Naive thymus-derived CD4-positive, alpha-beta T cell (primary cell): ENCODE measurements around the gene B3GALNT1. TPM values are rescaled to one million over a fixed set of nuclear protein-coding genes. Genes with fewer than 3 reads are reported as not detected.

Source experiments
- ATAC-seq: fragments of 150-1000 bp; cut with Tn5 transposase; 2 replicates; pipeline ENCODE4 v1.10.0; 2021; ENCODE audit warnings: mild to moderate bottlenecking, moderate library complexity
- CTCF ChIA-PET: fragments of 350-600 bp; sonication (Branson Sonifier 250); formaldehyde crosslinking; loops from one replicate; lab custom pipeline; 2021; ENCODE audit warnings: antibody characterized with exemption; lab: Charles Lee
- POLR2A ChIA-PET: fragments of 350-600 bp; sonication (Branson Sonifier 250); formaldehyde crosslinking; loops from one replicate; lab custom pipeline; 2021; ENCODE audit warnings: antibody characterized with exemption, inconsistent platforms; lab: Charles Lee
- DNase-seq, 9 donors: peaks; one replicate each; pipeline versions ENCODE4 v3.0.0 to v3.0.0-alpha.2; 2020 to 2022; ENCODE audit warnings: mixed read lengths in 1 of 9
- H3K27ac ChIP-seq: one replicate; pipeline ENCODE4 v1.7.0; 2013; ENCODE audit warnings: mild to moderate bottlenecking, low read depth, low read length, moderate library complexity
- H3K27me3 ChIP-seq, 2 donors: one replicate each; pipeline ENCODE4 v1.7.0; 2013; ENCODE audit warnings: low read length in 2 of 2, mild to moderate bottlenecking in 2 of 2, moderate library complexity in 2 of 2; ENCODE audit not compliant: control insufficient read depth in 2 of 2, insufficient read depth in 2 of 2
- H3K36me3 ChIP-seq, 3 experiments: 1 replicate in 2 of 3; 2 replicates in 1 of 3; pipeline ENCODE4 v1.7.0; 2013; ENCODE audit warnings: low read length in 3 of 3, mild to moderate bottlenecking in 3 of 3, moderate library complexity in 1 of 3; ENCODE audit not compliant: insufficient read depth in 3 of 3, control insufficient read depth in 2 of 3
- H3K4me1 ChIP-seq, 2 donors: one replicate each; pipeline ENCODE4 v1.7.0; 2013; ENCODE audit warnings: low read length in 2 of 2, mild to moderate bottlenecking in 2 of 2, moderate library complexity in 1 of 2; ENCODE audit not compliant: control insufficient read depth in 2 of 2, insufficient read depth in 2 of 2
- H3K4me3 ChIP-seq: 2 replicates; pipeline ENCODE4 v1.7.0; 2013; ENCODE audit warnings: mild to moderate bottlenecking, low read length
- H3K9me3 ChIP-seq, 3 experiments: 1 replicate in 2 of 3; 2 replicates in 1 of 3; pipeline ENCODE4 v1.7.0; 2013; ENCODE audit warnings: low read length in 3 of 3; ENCODE audit not compliant: control insufficient read depth in 2 of 3
- H3K27ac Mint-ChIP-seq, 9 donors: one replicate each; pipeline ENCODE4 v1.8.0; 2020 to 2022; ENCODE audit warnings: mixed read lengths in 9 of 9, mild to moderate bottlenecking in 8 of 9, moderate library complexity in 5 of 9, inconsistent platforms in 2 of 9
- H3K27me3 Mint-ChIP-seq, 5 donors: one replicate each; pipeline ENCODE4 v1.8.0; 2021 to 2022; ENCODE audit warnings: mixed read lengths in 5 of 5, mild to moderate bottlenecking in 1 of 5
- H3K36me3 Mint-ChIP-seq, 5 donors: one replicate each; pipeline ENCODE4 v1.8.0; 2020 to 2022; ENCODE audit warnings: mixed read lengths in 5 of 5, mild to moderate bottlenecking in 3 of 5, inconsistent platforms in 1 of 5
- H3K4me1 Mint-ChIP-seq, 7 donors: one replicate each; pipeline ENCODE4 v1.8.0; 2020 to 2022; ENCODE audit warnings: mixed read lengths in 7 of 7, mild to moderate bottlenecking in 3 of 7, inconsistent platforms in 1 of 7
- H3K4me3 Mint-ChIP-seq, 10 donors: one replicate each; pipeline ENCODE4 v1.8.0; 2020 to 2022; ENCODE audit warnings: mild to moderate bottlenecking in 10 of 10, mixed read lengths in 10 of 10, moderate library complexity in 6 of 10, inconsistent platforms in 2 of 10
- H3K9me3 Mint-ChIP-seq, 11 donors: one replicate each; pipeline ENCODE4 v1.8.0; 2020 to 2022; ENCODE audit warnings: mixed read lengths in 11 of 11, mild to moderate bottlenecking in 4 of 11, inconsistent platforms in 1 of 11, moderate library complexity in 1 of 11
- intact Hi-C, 2 donors: fragments of 100-400 bp; cut with micrococcal nuclease; formaldehyde crosslinking; loops; one replicate each; pipeline ENCODE4 v1.15.1; 2023
- polyA plus RNA-seq, 2 donors: library from polyadenylated mRNA; unstranded; fragments of 300-500 nt; fragmentation: Illumina TruSeq; gene quantifications; one replicate each; pipeline ENCODE4 v1.2.3, GENCODE V29; 2021
- total RNA-seq, 6 experiments: library from RNA in 5 of 6; stranded (reverse) in 5 of 6; gene quantifications; 1 replicate in 5 of 6; 2 replicates in 1 of 6; pipeline ENCODE4 v1.2.3 and lab custom pipeline; 2021 to 2026

The B3GALNT1 gene
- total and polyA plus RNA-seq, 7 experiments from 2014 or later, result 0.42 to 8.1 (median 1.1) TPM

DNA sequence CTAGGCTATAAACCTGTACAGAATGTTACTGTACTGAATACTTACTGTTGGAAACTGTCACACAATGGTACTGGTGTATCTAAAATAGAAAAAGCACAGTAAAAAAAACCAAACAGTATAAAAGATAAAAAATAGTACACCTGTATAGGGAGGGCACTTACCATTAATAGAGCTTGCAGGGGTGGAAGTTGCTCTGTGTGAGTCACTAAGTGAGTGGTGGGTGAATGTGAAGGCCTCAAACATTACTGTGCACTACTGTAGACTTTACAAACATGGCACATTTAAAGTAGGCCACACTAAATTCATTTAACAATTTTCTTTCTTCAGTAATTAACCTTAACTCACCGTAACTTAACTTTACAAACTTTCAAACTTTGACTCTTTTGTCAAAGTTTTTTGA lies 22.0 kb downstream of the B3GALNT1 start:
- no peaks in the 10 kb centered on the region for H3K27me3 ChIP-seq
- H3K36me3 ChIP-seq, result no peaks in the 10 kb centered on the region
- ChIA-PET POLR2A (no interaction called here), CTCF (interaction anchor here (0.8 kb wide), 1 partner anchor 406 kb away, joined by 3 read pairs; the partner anchor contains the start of gene ARL14)
- peaks cover 0 to 27% (median 0%) of the 10 kb centered on the region in 7 donors for H3K4me1 Mint-ChIP-seq
- no peak overlapping the region for H3K4me3 Mint-ChIP-seq
- H3K27ac ChIP-seq, result no peak overlapping the region
- ATAC-seq, result no peak
- H3K4me3 ChIP-seq, result no peak overlapping the region
- no peaks in the 10 kb centered on the region for H3K9me3 ChIP-seq
- no peaks in the 10 kb centered on the region for H3K4me1 ChIP-seq
- H3K36me3 Mint-ChIP-seq, result peaks cover 0 to 22% (median 0%) of the 10 kb centered on the region in 5 donors
- H3K27ac Mint-ChIP-seq, result no peak overlapping the region
- peaks cover 0 to 4% (median 0%) of the 10 kb centered on the region in 5 donors for H3K27me3 Mint-ChIP-seq
- intact Hi-C loops, result no loop called here
- DNase-seq, result no peak
- no peaks in the 10 kb centered on the region for H3K9me3 Mint-ChIP-seq

DNA sequence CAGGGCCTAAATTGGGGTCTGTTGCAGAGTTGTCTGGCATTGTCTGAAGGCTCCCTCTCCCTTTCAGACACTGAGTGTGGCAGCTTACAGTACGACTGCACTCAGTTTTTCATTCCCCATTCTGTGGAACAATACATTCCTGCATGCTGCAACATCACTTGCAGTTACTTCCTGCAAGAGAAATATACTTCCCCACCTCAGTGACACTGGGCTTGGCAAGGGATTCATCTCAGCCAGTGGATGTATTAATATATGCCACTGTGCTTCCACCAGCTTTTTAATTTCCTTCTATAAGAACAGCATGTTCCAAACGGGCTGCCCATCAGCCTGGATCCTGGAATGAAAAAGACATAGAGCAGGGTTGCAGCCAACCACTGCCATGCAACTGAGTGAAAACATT lies 23.1 kb downstream of the B3GALNT1 start:
- H3K9me3 ChIP-seq, result no peaks in the 10 kb centered on the region
- Mint-ChIP-seq H3K4me3 (peak overlapping the region in 1 of 10 donors; percentile 24), H3K4me1 (peaks cover 0 to 38% (median 0%) of the 10 kb centered on the region in 7 donors), H3K27ac (peak overlapping the region in 1 of 9 donors; percentile 46), H3K9me3 (no peaks in the 10 kb centered on the region), H3K36me3 (peaks cover 0 to 17% (median 0%) of the 10 kb centered on the region in 5 donors), H3K27me3 (peaks cover 0 to 4% (median 3%) of the 10 kb centered on the region in 5 donors)
- POLR2A ChIA-PET, result no interaction called here
- H3K27ac ChIP-seq, result no peak overlapping the region
- intact Hi-C loops, result no loop called here
- CTCF ChIA-PET, result interaction anchor here (0.6 kb wide), 1 partner anchor 177 kb away, joined by 3 read pairs; no protein-coding TSS in a partner anchor
- no peaks in the 10 kb centered on the region for H3K36me3 ChIP-seq
- no peak overlapping the region for H3K4me3 ChIP-seq
- H3K27me3 ChIP-seq, result no peaks in the 10 kb centered on the region
- no peak for ATAC-seq
- DNase-seq, result no peak
- H3K4me1 ChIP-seq, result no peaks in the 10 kb centered on the region

DNA sequence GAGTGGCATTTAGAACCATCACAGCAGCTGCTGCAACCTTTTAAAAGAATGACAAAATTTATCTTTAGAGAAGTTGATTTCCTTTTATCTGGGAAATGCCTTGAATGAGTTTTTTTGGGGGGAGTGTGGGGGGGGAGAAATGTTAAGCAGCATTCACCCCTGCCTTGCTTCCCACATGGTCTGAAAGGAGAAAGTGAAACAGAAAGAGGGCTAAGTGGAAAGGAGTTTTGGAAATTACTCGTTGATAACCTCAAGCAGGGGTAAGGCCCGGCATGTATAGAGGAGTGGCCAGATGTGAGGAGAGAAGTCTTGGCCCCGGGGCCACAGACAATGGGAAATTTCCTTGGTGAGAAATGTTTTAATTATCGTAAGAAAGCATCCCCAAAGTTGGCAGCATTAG lies 23.5 kb downstream of the B3GALNT1 start:
- Histone ChIP-seq H3K27ac (no peak overlapping the region), H3K36me3 (no peaks in the 10 kb centered on the region), H3K9me3 (no peaks in the 10 kb centered on the region), H3K27me3 (no peaks in the 10 kb centered on the region), H3K4me1 (no peaks in the 10 kb centered on the region), H3K4me3 (no peak overlapping the region)
- Mint-ChIP-seq H3K36me3 (peaks cover 0 to 17% (median 0%) of the 10 kb centered on the region in 5 donors), H3K27me3 (peaks cover 0 to 5% (median 4%) of the 10 kb centered on the region in 5 donors), H3K27ac (no peak overlapping the region), H3K4me1 (peaks cover 0 to 40% (median 0%) of the 10 kb centered on the region in 7 donors), H3K4me3 (peak overlapping the region in 1 of 10 donors; percentile 24), H3K9me3 (no peaks in the 10 kb centered on the region)
- CTCF ChIA-PET, result interaction anchor here (0.6 kb wide), 1 partner anchor 176 kb away, joined by 3 read pairs; no protein-coding TSS in a partner anchor
- DNase-seq (no peak), ATAC-seq (no peak)
- intact Hi-C loops, result no loop called here
- POLR2A ChIA-PET, result no interaction called here

DNA sequence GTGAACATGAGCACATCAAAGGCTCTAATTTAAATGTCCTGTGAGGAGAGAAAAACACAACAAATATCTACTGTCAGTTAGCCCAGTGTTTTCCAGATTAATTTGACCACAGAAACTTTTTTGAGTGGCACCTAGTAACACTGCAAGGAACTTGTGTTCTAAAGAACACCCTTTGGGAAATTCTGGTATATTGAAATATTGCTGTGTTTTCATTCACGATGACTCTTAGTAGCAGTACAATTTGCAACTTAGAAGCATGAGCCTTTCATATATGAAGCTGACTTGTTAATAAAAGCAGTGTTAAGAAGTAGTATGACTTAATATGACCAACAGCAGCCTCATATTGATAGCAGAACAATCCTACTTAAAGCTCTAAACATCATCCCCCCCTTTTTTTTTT lies 32.0 kb downstream of the B3GALNT1 start:
- peaks cover 0 to 58% (median 0%) of the 10 kb centered on the region in 7 donors for H3K4me1 Mint-ChIP-seq
- peaks cover 0 to 9% (median 0%) of the 10 kb centered on the region in 5 donors for H3K27me3 Mint-ChIP-seq
- intact Hi-C loops, result no loop called here
- ChIA-PET CTCF (no interaction called here), POLR2A (no interaction called here)
- H3K36me3 Mint-ChIP-seq, result peaks cover 0 to 3% (median 0%) of the 10 kb centered on the region in 5 donors
- H3K4me3 Mint-ChIP-seq, result peak overlapping the region in 1 of 10 donors; percentile 56
- DNase-seq (no peak), ATAC-seq (no peak)
- no peaks in the 10 kb centered on the region for H3K9me3 ChIP-seq
- H3K27ac ChIP-seq, result no peak overlapping the region
- no peaks in the 10 kb centered on the region for H3K4me1 ChIP-seq
- H3K27ac Mint-ChIP-seq, result peak overlapping the region in 1 of 9 donors; percentile 35
- H3K9me3 Mint-ChIP-seq, result peaks cover 0 to 3% (median 0%) of the 10 kb centered on the region in 11 donors
- no peaks in the 10 kb centered on the region for H3K36me3 ChIP-seq
- no peaks in the 10 kb centered on the region for H3K27me3 ChIP-seq
- H3K4me3 ChIP-seq, result no peak overlapping the region

DNA sequence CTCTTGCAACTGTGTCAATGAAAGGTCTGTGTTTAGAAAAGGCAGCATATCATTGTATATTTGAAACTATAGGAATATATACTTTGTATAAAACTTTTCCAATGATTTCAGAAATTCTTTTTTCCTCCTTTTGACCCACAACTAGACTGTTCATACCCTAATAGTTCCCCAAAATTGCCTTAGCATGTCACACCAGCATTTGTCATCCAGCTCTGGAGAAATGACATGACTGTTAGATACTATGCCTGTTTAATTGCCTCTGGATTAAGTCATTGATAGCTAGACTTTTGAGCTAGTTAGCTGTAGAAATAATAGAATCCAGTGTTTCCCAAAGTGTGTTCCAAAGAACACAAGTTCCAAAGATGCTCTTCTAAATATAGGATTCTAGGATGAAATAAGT lies 32.4 kb downstream of the B3GALNT1 start:
- H3K27me3 ChIP-seq, result no peaks in the 10 kb centered on the region
- ATAC-seq, result no peak
- peak overlapping the region in 1 of 10 donors; percentile 56 for H3K4me3 Mint-ChIP-seq
- H3K27ac ChIP-seq, result no peak overlapping the region
- peaks cover 0 to 56% (median 0%) of the 10 kb centered on the region in 7 donors for H3K4me1 Mint-ChIP-seq
- POLR2A ChIA-PET, result no interaction called here
- intact Hi-C loops, result no loop called here
- CTCF ChIA-PET, result no interaction called here
- no peaks in the 10 kb centered on the region for H3K4me1 ChIP-seq
- no peaks in the 10 kb centered on the region for H3K36me3 ChIP-seq
- H3K27me3 Mint-ChIP-seq, result peaks cover 0 to 9% (median 0%) of the 10 kb centered on the region in 5 donors
- peaks cover 0 to 3% (median 0%) of the 10 kb centered on the region in 11 donors for H3K9me3 Mint-ChIP-seq
- no peak for DNase-seq
- peaks cover 0 to 2% (median 0%) of the 10 kb centered on the region in 5 donors for H3K36me3 Mint-ChIP-seq
- peak overlapping the region in 1 of 9 donors; percentile 35 for H3K27ac Mint-ChIP-seq
- no peak overlapping the region for H3K4me3 ChIP-seq
- H3K9me3 ChIP-seq, result no peaks in the 10 kb centered on the region

DNA sequence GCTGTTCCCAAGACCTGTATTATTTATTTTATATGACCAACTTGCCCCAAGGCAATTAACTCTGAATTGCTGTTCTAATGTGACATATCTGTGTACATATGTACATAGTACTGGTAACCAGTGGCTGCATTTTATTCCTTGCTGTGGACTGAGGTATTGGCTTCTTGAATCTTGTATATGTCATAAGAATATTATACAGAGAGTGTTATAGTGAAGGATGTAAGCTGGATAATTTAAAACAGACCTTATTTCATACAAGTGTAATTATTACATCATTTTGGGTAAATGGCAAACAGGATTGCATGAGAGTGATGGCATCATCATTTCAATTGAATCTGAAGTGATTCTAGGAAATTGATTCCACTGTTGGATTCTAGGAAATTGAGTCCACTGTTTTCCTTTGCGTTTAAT lies 32.9 kb downstream of the B3GALNT1 start:
- no peak for DNase-seq
- H3K4me3 Mint-ChIP-seq, result peak overlapping the region in 1 of 10 donors; percentile 56
- H3K4me1 ChIP-seq, result no peaks in the 10 kb centered on the region
- no peak overlapping the region for H3K27ac Mint-ChIP-seq
- H3K36me3 Mint-ChIP-seq, result peaks cover 0 to 4% (median 3%) of the 10 kb centered on the region in 5 donors
- H3K4me1 Mint-ChIP-seq, result peaks cover 0 to 56% (median 0%) of the 10 kb centered on the region in 7 donors
- no peak overlapping the region for H3K4me3 ChIP-seq
- peaks cover 0 to 3% (median 0%) of the 10 kb centered on the region in 11 donors for H3K9me3 Mint-ChIP-seq
- no peaks in the 10 kb centered on the region for H3K36me3 ChIP-seq
- ChIA-PET POLR2A (no interaction called here), CTCF (interaction anchor here (0.9 kb wide), 1 partner anchor 12 kb away, joined by 3 read pairs; no protein-coding TSS in a partner anchor)
- no peak for ATAC-seq
- peaks cover 0 to 7% (median 0%) of the 10 kb centered on the region in 5 donors for H3K27me3 Mint-ChIP-seq
- no peak overlapping the region for H3K27ac ChIP-seq
- H3K9me3 ChIP-seq, result no peaks in the 10 kb centered on the region
- no peaks in the 10 kb centered on the region for H3K27me3 ChIP-seq
- intact Hi-C loops, result no loop called here
